K562 (cell line): ENCODE data around the gene PODXL2.

Source experiments
- CBX3 ChIP-seq, 2 experiments: IDR thresholded peaks; 1 replicate in 1 of 2; 2 replicates in 1 of 2; pipeline ENCODE4 v1.6.1; 2012; ENCODE audit warnings: inconsistent platforms in 2 of 2, low read length in 2 of 2, borderline replicate concordance in 1 of 2, control low read depth in 1 of 2
- EZH2 ChIP-seq: IDR thresholded peaks from 2 replicates; pipeline ENCODE4 v1.6.1; 2012; ENCODE audit warnings: low read depth, mild to moderate bottlenecking, inconsistent platforms, low read length, borderline replicate concordance
- HMG20A ChIP-seq: fragments of 450-650 bp; formaldehyde crosslinking; conservative IDR thresholded peaks from 2 replicates; pipeline ENCODE4 v1.4.0; 2020; ENCODE audit warnings: mild to moderate bottlenecking, mixed read lengths
- JUN ChIP-seq, 2 experiments: sonication (generic) in 1 of 2; formaldehyde crosslinking in 1 of 2; IDR thresholded peaks; 2 replicates each; pipeline versions ENCODE4 v1.6.1 to v1.8.0; 2012 to 2022; ENCODE audit warnings: borderline replicate concordance in 2 of 2, mild to moderate bottlenecking in 2 of 2, improper control_type of control experiment in 1 of 2, low read depth in 1 of 2, low read length in 1 of 2, missing genetic modification reagents in 1 of 2
- MAFK ChIP-seq: IDR thresholded peaks from 2 replicates; pipeline ENCODE4 v1.6.1; 2011; ENCODE audit warnings: low read length, improper control_type of control experiment
- NCOR1 ChIP-seq: fragments of 450-650 bp; IDR thresholded peaks from 2 replicates; pipeline ENCODE4 v1.6.1; 2016; ENCODE audit warnings: mild to moderate bottlenecking, moderate library complexity
- POLR2A ChIP-seq: fragments of 450-650 bp; conservative IDR thresholded peaks from 2 replicates; pipeline ENCODE4 v1.6.1; 2016
- SP2 ChIP-seq: IDR thresholded peaks from 2 replicates; pipeline ENCODE4 v1.6.1; 2011; ENCODE audit warnings: mild to moderate bottlenecking, low read depth, low read length, moderate library complexity; ENCODE audit not compliant: poor library complexity, severe bottlenecking; ENCODE audit errors: extremely low read depth
- TAF1 ChIP-seq: IDR thresholded peaks from 2 replicates; pipeline ENCODE4 v1.6.1; 2011; ENCODE audit warnings: mild to moderate bottlenecking, low read length, moderate library complexity; ENCODE audit not compliant: insufficient read depth, control insufficient read depth, severe bottlenecking; ENCODE audit errors: extremely low read depth
- ZNF124 ChIP-seq: sonication (generic); formaldehyde crosslinking; IDR thresholded peaks from 2 replicates; pipeline ENCODE4 v1.8.1; 2022; ENCODE audit warnings: missing genetic modification reagents
- TF ChIP-seq, protein P1 (sequence below), 2 experiments: fragments of 450-650 bp; IDR thresholded peaks; 2 replicates each; pipeline ENCODE4 v1.6.1; 2016; ENCODE audit warnings: mild to moderate bottlenecking in 2 of 2, borderline replicate concordance in 1 of 2, low read depth in 1 of 2, moderate library complexity in 1 of 2
- TF ChIP-seq, protein P2 (sequence below): sonication (generic); formaldehyde crosslinking; IDR thresholded peaks from 2 replicates; pipeline ENCODE4 v1.8.1; 2023; ENCODE audit warnings: mild to moderate bottlenecking, missing genetic modification reagents
- TF ChIP-seq, protein P3 (sequence below), 3 experiments: IDR thresholded peaks in 2 of 3; conservative IDR thresholded peaks in 1 of 3; 2 replicates each; pipeline ENCODE4 v1.5.1; 2011 to 2012; ENCODE audit warnings: low read length in 3 of 3, mild to moderate bottlenecking in 3 of 3, control low read depth in 2 of 3, improper control_type of control experiment in 1 of 3, inconsistent platforms in 1 of 3, low read depth in 1 of 3, mixed read lengths in 1 of 3, moderate library complexity in 1 of 3; ENCODE audit not compliant: insufficient read depth in 2 of 3
- TF ChIP-seq, protein P4 (sequence below): sonication (generic); formaldehyde crosslinking; IDR thresholded peaks from 2 replicates; pipeline ENCODE4 v1.5.0; 2020; ENCODE audit warnings: missing genetic modification reagents

DNA sequence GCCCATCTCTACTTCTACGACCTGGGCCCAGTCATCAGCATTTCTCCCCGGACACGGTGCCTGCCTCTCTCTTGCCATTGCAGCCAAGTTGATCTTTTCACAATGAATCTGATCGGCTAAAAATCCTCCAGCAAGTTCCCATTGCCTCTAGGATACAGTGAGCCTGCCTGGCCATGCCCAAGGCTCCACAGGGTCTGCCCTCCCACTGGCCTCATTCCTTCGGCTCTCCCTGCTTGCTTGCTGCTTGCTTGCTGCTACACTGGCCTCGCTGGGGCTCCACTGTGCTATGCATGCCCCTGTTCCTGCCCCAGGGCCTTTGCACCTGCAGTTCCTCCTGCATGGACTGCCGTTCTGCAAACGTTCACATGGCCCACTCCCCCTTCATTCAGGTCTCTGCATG, 45.8 kb downstream of the PODXL2 start:
- TF ChIP-seq SP2 (no peak), JUN (IDR thresholded peaks at IDR 0.05; ENCODE audit: borderline replicate concordance, low read depth, low read length) (no peak), JUN (CRISPR knock-in tag; IDR thresholded peaks at IDR 0.05; ENCODE audit: borderline replicate concordance) (no peak), POLR2A (no peak), HMG20A (CRISPR knock-in tag) (no peak), MAFK (no peak), NCOR1 (no peak), CBX3 (IDR thresholded peaks at IDR 0.05; ENCODE audit: borderline replicate concordance in 1 of 2, low read length in 2 of 2) (no peak), EZH2 (no peak), ZNF124 (CRISPR knock-in tag) (no peak), TAF1 (no peak)
- TF ChIP-seq, protein P1, sequence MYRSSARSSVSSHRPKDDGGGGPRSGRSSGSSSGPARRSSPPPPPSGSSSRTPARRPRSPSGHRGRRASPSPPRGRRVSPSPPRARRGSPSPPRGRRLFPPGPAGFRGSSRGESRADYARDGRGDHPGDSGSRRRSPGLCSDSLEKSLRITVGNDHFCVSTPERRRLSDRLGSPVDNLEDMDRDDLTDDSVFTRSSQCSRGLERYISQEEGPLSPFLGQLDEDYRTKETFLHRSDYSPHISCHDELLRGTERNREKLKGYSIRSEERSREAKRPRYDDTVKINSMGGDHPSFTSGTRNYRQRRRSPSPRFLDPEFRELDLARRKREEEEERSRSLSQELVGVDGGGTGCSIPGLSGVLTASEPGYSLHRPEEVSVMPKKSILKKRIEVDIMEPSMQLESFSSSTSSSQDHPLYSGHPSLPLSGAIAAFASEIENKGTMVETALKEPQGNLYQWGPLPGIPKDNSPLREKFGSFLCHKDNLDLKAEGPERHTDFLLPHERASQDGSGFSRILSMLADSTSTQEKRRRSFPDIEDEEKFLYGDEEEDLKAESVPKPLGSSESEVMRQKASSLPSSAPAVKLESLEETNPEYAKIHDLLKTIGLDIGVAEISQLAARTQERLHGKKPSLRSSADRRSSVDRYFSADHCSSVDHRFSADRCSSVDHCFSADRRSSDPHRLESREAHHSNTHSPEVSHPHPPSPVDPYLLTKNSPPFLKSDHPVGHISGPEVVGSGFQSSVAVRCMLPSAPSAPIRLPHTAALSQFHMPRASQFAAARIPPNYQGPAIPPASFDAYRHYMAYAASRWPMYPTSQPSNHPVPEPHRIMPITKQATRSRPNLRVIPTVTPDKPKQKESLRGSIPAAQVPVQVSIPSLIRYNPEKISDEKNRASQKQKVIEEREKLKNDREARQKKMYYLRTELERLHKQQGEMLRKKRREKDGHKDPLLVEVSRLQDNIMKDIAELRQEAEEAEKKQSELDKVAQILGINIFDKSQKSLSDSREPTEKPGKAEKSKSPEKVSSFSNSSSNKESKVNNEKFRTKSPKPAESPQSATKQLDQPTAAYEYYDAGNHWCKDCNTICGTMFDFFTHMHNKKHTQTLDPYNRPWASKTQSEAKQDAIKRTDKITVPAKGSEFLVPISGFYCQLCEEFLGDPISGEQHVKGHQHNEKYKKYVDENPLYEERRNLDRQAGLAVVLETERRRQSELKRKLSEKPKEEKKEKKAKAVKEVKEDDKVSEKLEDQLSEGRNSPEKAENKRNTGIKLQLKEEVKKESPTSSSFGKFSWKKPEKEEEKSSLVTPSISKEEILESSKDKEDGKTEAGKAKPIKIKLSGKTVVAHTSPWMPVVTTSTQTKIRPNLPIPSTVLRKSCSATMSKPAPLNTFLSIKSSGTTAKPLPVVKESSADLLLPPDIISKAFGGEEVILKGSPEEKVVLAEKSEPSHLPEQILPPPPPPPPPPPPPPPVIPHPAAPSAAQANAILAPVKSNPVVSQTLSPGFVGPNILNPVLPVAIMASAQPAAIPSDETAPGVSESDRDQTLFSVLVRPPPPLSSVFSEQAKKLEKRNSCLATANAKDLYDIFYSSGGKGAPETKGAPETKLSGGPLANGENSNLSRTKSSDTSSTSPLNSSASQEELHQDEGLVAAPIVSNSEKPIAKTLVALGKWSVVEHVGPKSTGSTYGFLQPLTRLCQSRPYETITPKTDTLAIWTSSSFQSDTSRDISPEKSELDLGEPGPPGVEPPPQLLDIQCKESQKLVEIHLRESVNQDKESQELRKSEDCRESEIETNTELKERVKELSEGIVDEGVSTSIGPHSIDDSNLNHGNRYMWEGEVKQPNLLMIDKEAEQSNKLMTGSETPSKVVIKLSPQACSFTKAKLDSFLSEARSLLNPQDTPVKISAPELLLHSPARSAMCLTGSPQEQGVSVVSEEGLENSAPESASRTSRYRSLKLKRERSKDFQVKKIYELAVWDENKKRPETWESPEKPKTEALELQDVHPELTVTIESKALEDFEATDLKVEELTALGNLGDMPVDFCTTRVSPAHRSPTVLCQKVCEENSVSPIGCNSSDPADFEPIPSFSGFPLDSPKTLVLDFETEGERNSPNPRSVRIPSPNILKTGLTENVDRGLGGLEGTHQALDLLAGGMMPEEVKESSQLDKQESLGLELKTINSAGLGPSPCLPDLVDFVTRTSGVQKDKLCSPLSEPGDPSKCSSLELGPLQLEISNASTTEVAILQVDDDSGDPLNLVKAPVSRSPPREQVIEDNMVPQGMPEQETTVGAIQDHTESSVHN (IDR thresholded peaks at IDR 0.05; ENCODE audit: borderline replicate concordance in 1 of 2, low read depth in 1 of 2) = no peak
- TF ChIP-seq, protein P2, sequence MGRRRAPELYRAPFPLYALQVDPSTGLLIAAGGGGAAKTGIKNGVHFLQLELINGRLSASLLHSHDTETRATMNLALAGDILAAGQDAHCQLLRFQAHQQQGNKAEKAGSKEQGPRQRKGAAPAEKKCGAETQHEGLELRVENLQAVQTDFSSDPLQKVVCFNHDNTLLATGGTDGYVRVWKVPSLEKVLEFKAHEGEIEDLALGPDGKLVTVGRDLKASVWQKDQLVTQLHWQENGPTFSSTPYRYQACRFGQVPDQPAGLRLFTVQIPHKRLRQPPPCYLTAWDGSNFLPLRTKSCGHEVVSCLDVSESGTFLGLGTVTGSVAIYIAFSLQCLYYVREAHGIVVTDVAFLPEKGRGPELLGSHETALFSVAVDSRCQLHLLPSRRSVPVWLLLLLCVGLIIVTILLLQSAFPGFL (CRISPR knock-in tag) = no peak
- TF ChIP-seq, protein P3, sequence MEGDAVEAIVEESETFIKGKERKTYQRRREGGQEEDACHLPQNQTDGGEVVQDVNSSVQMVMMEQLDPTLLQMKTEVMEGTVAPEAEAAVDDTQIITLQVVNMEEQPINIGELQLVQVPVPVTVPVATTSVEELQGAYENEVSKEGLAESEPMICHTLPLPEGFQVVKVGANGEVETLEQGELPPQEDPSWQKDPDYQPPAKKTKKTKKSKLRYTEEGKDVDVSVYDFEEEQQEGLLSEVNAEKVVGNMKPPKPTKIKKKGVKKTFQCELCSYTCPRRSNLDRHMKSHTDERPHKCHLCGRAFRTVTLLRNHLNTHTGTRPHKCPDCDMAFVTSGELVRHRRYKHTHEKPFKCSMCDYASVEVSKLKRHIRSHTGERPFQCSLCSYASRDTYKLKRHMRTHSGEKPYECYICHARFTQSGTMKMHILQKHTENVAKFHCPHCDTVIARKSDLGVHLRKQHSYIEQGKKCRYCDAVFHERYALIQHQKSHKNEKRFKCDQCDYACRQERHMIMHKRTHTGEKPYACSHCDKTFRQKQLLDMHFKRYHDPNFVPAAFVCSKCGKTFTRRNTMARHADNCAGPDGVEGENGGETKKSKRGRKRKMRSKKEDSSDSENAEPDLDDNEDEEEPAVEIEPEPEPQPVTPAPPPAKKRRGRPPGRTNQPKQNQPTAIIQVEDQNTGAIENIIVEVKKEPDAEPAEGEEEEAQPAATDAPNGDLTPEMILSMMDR (IDR thresholded peaks at IDR 0.05 in 2 of 3, conservative IDR thresholded peaks at IDR 0.05 in 1 of 3; ENCODE audit: insufficient read depth in 2 of 3, low read depth in 1 of 3, low read length in 3 of 3) = no peak
- TF ChIP-seq, protein P4, sequence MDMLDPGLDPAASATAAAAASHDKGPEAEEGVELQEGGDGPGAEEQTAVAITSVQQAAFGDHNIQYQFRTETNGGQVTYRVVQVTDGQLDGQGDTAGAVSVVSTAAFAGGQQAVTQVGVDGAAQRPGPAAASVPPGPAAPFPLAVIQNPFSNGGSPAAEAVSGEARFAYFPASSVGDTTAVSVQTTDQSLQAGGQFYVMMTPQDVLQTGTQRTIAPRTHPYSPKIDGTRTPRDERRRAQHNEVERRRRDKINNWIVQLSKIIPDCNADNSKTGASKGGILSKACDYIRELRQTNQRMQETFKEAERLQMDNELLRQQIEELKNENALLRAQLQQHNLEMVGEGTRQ (CRISPR knock-in tag) = no peak
